Stomach smooth muscle (tissue), 2 donors: ENCODE measurements around the gene CNKSR2.
"Not testable (repeated sequence)": the region's sequence is repeated elsewhere in the genome, so short reads cannot be mapped to it uniquely, and the experiment has no call there.

Source experiments
- H3K27ac ChIP-seq: one replicate; pipeline ENCODE4 v1.7.0; 2013; ENCODE audit warnings: mild to moderate bottlenecking, low read length, inconsistent platforms
- H3K27me3 ChIP-seq, 2 donors: one replicate each; pipeline ENCODE4 v1.7.0; 2013; ENCODE audit warnings: low read length in 2 of 2; ENCODE audit not compliant: insufficient read depth in 2 of 2, control insufficient read depth in 1 of 2
- H3K36me3 ChIP-seq, 2 donors: one replicate each; pipeline ENCODE4 v1.7.0; 2013; ENCODE audit warnings: low read length in 2 of 2; ENCODE audit not compliant: control insufficient read depth in 2 of 2, insufficient read depth in 2 of 2
- H3K4me1 ChIP-seq: one replicate; pipeline ENCODE4 v1.7.0; 2013; ENCODE audit warnings: low read length; ENCODE audit not compliant: control insufficient read depth, insufficient read depth
- H3K4me3 ChIP-seq, 2 donors: one replicate each; pipeline ENCODE4 v1.7.0; 2013; ENCODE audit warnings: low read length in 2 of 2
- H3K9ac ChIP-seq, 2 donors: one replicate each; pipeline ENCODE4 v1.7.0; 2013; ENCODE audit warnings: low read length in 2 of 2, mild to moderate bottlenecking in 1 of 2
- H3K9me3 ChIP-seq, 2 donors: one replicate each; pipeline ENCODE4 v1.7.0; 2013; ENCODE audit warnings: low read length in 2 of 2; ENCODE audit not compliant: control insufficient read depth in 2 of 2
- donor health status: healthy.
- donor health status: Pancreatic carcinoma.

Gene CNKSR2

DNA sequence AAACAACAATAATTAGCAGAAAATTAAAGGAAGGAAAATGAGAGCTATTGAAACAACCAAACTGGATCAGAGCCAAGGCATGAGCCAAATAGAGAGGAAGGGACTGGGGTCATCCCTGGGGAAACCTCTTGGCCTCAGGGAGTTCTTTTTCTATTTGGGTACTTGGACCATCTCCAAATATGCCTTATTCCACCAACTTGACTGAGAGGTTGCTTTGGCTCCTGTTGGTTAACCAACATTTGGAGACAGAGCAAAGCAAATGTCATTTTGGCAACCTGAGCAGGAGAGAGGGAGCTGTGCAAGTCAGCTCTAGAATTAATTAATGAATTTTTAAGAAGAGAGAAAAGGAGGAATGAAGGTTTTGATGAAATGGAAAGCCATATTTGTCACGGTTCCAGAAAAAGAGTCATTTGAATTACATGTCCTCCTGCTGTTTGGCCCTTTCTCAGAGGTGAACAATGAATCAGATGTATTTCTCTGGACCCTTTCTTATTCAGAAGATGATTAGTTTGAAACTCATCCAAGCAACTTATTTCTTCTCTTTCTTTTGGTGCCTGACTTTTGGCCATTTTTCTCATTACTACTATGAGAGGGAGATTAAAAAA lies 119.1 kb downstream of the CNKSR2 start:
- Histone ChIP-seq H3K27ac (no peak overlapping the region), H3K4me3 (no peak overlapping the region), H3K4me1 (no peaks in the 10 kb centered on the region), H3K36me3 (no peaks in the 10 kb centered on the region), H3K9me3 (no peaks in the 10 kb centered on the region), H3K27me3 (no peaks in the 10 kb centered on the region), H3K9ac (no peak overlapping the region)

DNA sequence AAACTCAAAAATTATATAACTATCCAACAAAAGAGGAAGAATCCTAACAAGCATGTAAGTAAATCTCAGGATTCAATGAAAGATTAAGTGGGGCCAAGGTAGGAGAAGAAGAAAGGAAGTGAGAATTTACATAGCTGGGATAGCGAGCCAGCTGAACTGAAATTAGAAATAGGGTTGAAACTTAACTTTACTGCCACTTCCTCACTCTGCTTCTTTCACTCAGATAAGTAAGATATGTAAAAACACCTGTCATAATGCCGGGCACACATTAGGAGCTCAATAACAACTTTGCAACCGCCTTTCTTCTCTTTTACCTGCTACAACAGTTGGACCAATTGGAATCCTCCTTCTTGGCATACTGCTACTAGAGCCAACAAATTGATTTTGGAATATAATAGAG lies 129.4 kb downstream of the CNKSR2 start:
- Histone ChIP-seq H3K4me1 (no peaks in the 10 kb centered on the region), H3K9ac (no peak overlapping the region), H3K27ac (no peak overlapping the region), H3K36me3 (no peaks in the 10 kb centered on the region), H3K4me3 (no peak overlapping the region), H3K27me3 (no peaks in the 10 kb centered on the region), H3K9me3 (no peaks in the 10 kb centered on the region)

DNA sequence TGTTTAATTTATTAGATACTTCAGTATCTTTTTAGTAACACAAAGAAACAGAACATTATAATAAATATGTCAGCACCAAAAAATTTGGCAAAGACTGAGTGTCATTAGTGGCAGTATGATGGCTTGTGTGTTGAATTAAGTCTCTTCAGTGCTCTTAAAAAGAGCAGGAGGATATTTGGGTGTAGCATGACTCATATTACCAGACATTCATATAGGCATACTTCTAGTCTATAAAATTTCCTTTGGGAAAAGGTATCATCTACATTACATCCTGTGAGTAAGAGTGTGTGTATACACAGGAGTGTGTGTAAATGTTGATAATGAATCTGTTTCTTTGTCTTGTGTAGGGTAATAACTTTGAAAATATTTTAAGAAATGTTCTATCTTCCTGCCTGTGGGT lies 135.7 kb downstream of the CNKSR2 start:
- no peak overlapping the region for H3K9ac ChIP-seq
- H3K36me3 ChIP-seq, result no peaks in the 10 kb centered on the region
- no peaks in the 10 kb centered on the region for H3K4me1 ChIP-seq
- H3K4me3 ChIP-seq, result no peak overlapping the region
- H3K27me3 ChIP-seq, result no peaks in the 10 kb centered on the region
- no peak overlapping the region for H3K27ac ChIP-seq
- H3K9me3 ChIP-seq, result no peaks in the 10 kb centered on the region

DNA sequence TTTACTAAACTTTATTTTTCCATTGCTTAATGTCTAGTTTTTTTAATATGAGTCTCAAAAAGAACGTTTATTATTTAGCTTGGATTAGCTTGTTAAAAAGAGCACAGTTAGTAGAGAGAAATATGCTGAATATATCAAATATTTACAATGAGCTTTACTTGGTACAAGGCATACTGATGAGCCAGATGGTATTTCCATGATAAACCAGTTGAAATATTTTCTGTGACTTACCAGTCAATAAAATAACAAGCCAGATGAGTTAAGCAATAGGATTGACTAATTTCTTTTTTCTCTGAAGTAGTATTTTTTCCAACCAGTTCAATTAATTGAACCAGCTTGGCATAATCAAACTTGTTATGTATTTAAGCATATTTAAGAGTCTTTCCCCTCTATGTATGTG lies 149.8 kb downstream of the CNKSR2 start:
- Histone ChIP-seq H3K9me3 (no peaks in the 10 kb centered on the region), H3K4me3 (no peak overlapping the region), H3K27me3 (no peaks in the 10 kb centered on the region), H3K4me1 (no peaks in the 10 kb centered on the region), H3K9ac (no peak overlapping the region), H3K36me3 (no peaks in the 10 kb centered on the region), H3K27ac (no peak overlapping the region)

DNA sequence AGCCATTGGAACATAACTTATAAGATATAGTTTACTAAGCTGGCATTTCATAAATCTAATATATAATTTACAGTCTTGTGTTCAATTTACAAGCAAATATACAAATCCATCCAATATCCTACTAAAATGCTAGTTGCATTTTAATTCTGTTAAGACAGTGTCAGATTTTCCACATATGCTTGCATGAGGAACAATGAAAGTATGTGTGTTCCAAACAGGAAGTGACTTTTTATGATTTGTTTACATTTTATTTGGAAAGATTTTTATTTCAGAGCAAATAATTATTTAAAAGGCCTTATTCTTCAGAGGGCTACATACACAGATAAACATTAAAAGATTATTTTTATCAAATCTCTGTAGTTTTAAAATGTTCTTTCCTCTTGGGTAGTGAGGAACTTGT lies 153.9 kb downstream of the CNKSR2 start:
- no peaks in the 10 kb centered on the region for H3K9me3 ChIP-seq
- no peak overlapping the region for H3K9ac ChIP-seq
- no peak overlapping the region for H3K4me3 ChIP-seq
- no peaks in the 10 kb centered on the region for H3K27me3 ChIP-seq
- no peaks in the 10 kb centered on the region for H3K4me1 ChIP-seq
- no peak overlapping the region for H3K27ac ChIP-seq
- no peaks in the 10 kb centered on the region for H3K36me3 ChIP-seq

DNA sequence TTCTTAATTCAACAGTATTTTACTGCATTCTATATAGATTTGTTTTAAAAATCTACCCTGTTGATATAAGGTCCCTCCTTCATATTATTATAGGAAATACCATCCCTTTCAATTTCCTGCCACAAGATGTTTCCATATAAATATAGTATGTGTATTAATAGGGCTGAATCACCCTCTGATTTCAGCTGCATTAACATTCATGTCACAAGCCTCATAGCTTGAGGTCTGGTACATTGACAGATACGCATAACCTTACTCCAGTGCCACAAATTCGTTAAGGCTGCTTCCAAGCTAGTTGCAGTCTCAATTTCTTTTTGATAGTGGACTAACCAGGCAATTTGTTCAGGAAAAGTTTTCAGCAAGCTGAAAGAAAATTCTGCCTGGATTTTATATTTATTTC lies 155.6 kb downstream of the CNKSR2 start:
- no peaks in the 10 kb centered on the region for H3K27me3 ChIP-seq
- H3K4me3 ChIP-seq, result no peak overlapping the region
- no peaks in the 10 kb centered on the region for H3K4me1 ChIP-seq
- no peak overlapping the region for H3K9ac ChIP-seq
- no peak overlapping the region for H3K27ac ChIP-seq
- no peaks in the 10 kb centered on the region for H3K9me3 ChIP-seq
- H3K36me3 ChIP-seq, result no peaks in the 10 kb centered on the region

DNA sequence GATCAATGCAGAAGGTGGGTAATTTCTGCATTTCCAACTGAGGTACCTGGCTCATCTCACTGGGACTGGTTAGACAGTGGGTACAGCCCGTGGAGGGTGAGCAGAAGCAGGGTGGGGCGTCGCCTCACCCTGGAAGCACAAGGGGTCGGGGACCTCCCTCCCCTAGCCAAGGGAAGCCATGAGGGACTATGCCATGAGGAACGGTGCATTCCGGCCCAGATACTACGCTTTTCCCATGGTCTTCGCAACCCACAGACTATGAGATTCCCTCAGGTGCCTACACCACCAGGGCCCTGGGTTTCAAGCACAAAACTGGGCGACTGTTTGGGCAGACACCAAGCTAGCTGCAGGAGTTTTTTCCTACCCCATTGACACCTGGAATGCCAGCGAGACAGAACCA lies 170.4 kb downstream of the CNKSR2 start:
- H3K9me3 ChIP-seq, H3K27me3 ChIP-seq, H3K36me3 ChIP-seq, H3K27ac ChIP-seq, H3K9ac ChIP-seq, H3K4me3 ChIP-seq, H3K4me1 ChIP-seq: not testable (repeated sequence)

DNA sequence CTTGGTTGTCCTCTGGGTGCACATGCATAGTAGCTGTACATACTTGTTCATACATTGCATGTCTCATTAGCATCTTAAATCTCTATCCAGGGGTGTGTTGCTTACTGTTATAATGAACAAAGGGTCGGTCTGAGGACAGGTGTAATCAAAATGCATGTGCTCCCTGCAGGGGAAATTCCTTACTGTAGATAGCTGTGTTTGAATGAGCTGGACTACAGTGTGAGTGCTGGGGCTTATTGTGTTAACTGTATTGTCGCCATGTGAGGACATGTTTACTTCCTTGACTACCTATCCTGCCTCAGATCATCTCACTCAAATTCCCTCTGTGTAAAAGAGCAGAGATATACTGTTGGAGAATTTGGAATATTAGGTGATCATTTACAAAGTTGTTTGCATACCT lies 185.2 kb downstream of the CNKSR2 start:
- Histone ChIP-seq H3K4me1 (no peaks in the 10 kb centered on the region), H3K9me3 (no peaks in the 10 kb centered on the region), H3K27ac (no peak overlapping the region), H3K27me3 (peaks cover 0 to 5% of the 10 kb centered on the region in 2 donors), H3K4me3 (no peak overlapping the region), H3K36me3 (no peaks in the 10 kb centered on the region), H3K9ac (no peak overlapping the region)

DNA sequence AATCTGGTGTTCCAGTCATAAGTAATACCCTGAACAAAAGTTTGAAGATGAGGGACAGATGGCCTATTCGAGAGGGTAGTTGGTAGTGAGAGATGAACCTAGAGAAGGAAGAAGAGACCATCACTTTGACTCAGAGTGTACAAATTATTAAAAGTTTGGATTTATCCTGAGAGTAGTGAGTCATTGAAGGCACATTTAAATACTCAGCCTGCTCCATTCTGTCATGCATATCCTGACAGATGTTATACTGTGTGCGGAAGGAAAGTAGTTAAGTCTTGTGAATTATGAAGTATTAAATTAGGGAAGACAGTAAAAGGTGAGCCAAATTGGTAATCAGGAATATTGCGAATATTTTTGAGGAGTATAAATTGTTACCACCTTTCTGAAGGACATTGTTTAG lies 190.8 kb downstream of the CNKSR2 start:
- no peak overlapping the region for H3K4me3 ChIP-seq
- H3K36me3 ChIP-seq, result no peaks in the 10 kb centered on the region
- no peaks in the 10 kb centered on the region for H3K4me1 ChIP-seq
- no peaks in the 10 kb centered on the region for H3K9me3 ChIP-seq
- no peak overlapping the region for H3K9ac ChIP-seq
- no peak overlapping the region for H3K27ac ChIP-seq
- no peaks in the 10 kb centered on the region for H3K27me3 ChIP-seq

DNA sequence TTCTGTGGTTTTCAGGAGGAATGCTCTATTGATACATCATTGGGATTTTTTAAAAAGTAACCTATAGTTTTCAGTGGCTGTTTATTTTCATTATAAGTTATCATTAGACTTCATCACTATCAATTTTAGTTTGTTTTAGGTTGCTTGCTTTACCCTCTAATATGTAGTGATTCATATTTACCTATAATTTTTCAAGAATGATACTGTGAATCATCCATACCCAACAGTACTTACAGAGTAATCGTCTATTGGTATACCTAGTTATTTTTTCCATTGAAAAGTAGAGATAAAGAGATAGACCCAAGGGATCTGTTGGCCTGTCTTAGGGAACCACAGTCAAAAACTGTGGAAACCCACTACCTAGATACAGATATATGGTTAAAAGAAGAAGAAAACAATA lies 200.6 kb downstream of the CNKSR2 start:
- no peaks in the 10 kb centered on the region for H3K27me3 ChIP-seq
- no peak overlapping the region for H3K9ac ChIP-seq
- H3K4me3 ChIP-seq, result no peak overlapping the region
- H3K9me3 ChIP-seq, result no peaks in the 10 kb centered on the region
- H3K4me1 ChIP-seq, result no peaks in the 10 kb centered on the region
- H3K36me3 ChIP-seq, result no peaks in the 10 kb centered on the region
- no peak overlapping the region for H3K27ac ChIP-seq

DNA sequence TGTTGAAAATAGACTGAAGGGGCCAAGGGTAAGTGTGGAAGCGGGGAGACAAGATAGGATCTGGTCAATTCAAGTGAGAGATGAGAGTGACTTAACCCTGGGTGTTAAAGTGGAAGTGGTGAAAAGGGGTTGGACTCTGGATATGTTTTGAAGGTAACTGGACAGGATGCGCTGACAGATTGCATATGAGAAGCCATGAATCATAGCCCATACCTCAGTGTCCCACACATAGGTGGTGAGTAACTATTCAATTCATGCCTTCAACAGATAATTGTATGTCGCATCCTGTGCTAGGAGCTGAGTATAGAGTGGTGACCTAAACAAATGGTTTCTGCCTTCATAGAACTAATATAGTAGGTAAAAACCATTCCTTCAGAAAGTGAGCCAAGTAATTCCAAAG lies 207.3 kb downstream of the CNKSR2 start:
- Histone ChIP-seq H3K27ac (no peak overlapping the region), H3K4me3 (no peak overlapping the region), H3K9me3 (no peaks in the 10 kb centered on the region), H3K9ac (no peak overlapping the region), H3K36me3 (no peaks in the 10 kb centered on the region), H3K4me1 (no peaks in the 10 kb centered on the region), H3K27me3 (no peaks in the 10 kb centered on the region)
